NCI-H2196 (cell line): ENCODE measurements around the gene MAPK6.

Experiments used
- DNase-seq: peaks from one replicate; lab custom pipeline; 2025; ENCODE audit not compliant: unreplicated experiment; lab: John Stamatoyannopoulos, UW

Gene MAPK6

GRCh38 chr15:52101542-52102323, 82.7 kb downstream of the MAPK6 start:
- no peak for DNase-seq

- DNase-seq, result no peak
These were observed 83.4 kb downstream of the MAPK6 start for GRCh38 chr15:52102463-52102862.

- DNase-seq, result no peak
These were observed 84.5 kb downstream of the MAPK6 start for GRCh38 chr15:52103217-52104207.

- DNase-seq, result no peak
These were observed 85.5 kb downstream of the MAPK6 start for GRCh38 chr15:52104532-52105004.

- no peak for DNase-seq
These were observed 86.8 kb downstream of the MAPK6 start for GRCh38 chr15:52105846-52106245.

- no peak for DNase-seq
These were observed 87.6 kb downstream of the MAPK6 start for GRCh38 chr15:52106641-52107040.

- no peak for DNase-seq
These were observed 88.2 kb downstream of the MAPK6 start for GRCh38 chr15:52107238-52107637.

GRCh38 chr15:52109559-52110451, 90.8 kb downstream of the MAPK6 start:
- DNase-seq, result no peak

GRCh38 chr15:52111517-52112202, 92.6 kb downstream of the MAPK6 start:
- DNase-seq, result no peak

GRCh38 chr15:52112203-52112750, 93.3 kb downstream of the MAPK6 start:
- no peak for DNase-seq

GRCh38 chr15:52113235-52113634, 94.2 kb downstream of the MAPK6 start:
- no peak for DNase-seq

- no peak for DNase-seq
These were observed 94.7 kb downstream of the MAPK6 start for GRCh38 chr15:52113708-52114107.

- DNase-seq, result no peak
These were observed 95.4 kb downstream of the MAPK6 start for GRCh38 chr15:52114261-52115055.

- DNase-seq, result no peak
These were observed 96.8 kb downstream of the MAPK6 start for GRCh38 chr15:52115598-52116427.
